DOHH2 (cell line): Measurements from ENCODE around the gene CMSS1.

Source experiments
- H3F3A ChIP-seq: fragments of 200-600 bp; sonication (generic), shearing (Covaris generic); 2 replicates; pipeline ENCODE4 v1.6.0; 2016; ENCODE audit warnings: antibody characterized with exemption, mild to moderate bottlenecking; ENCODE audit not compliant: control insufficient read depth, insufficient read depth
- H3K27ac ChIP-seq: fragments of 200-600 bp; sonication (generic); 2 replicates; pipeline ENCODE4 v1.5.1; 2014; ENCODE audit warnings: low read depth, mild to moderate bottlenecking, low read length, moderate library complexity
- H3K27me3 ChIP-seq: fragments of 200-600 bp; sonication (generic); 2 replicates; pipeline ENCODE4 v1.6.1; 2014; ENCODE audit warnings: mild to moderate bottlenecking, low read length, mixed read lengths; ENCODE audit not compliant: control insufficient read depth
- H3K36me3 ChIP-seq: fragments of 200-600 bp; sonication (generic); 2 replicates; pipeline ENCODE4 v1.6.1; 2014; ENCODE audit warnings: mild to moderate bottlenecking, low read length, moderate library complexity, mixed read lengths; ENCODE audit not compliant: control insufficient read depth
- H3K4me1 ChIP-seq: fragments of 200-600 bp; sonication (generic); 2 replicates; pipeline ENCODE4 v1.6.1; 2014; ENCODE audit warnings: mild to moderate bottlenecking, low read length, mixed read lengths; ENCODE audit not compliant: control insufficient read depth
- H3K4me2 ChIP-seq: fragments of 200-600 bp; sonication (generic); 2 replicates; pipeline ENCODE4 v1.6.0; 2014; ENCODE audit warnings: mild to moderate bottlenecking, low read length, moderate library complexity
- H3K4me3 ChIP-seq: fragments of 200-600 bp; sonication (generic); 2 replicates; pipeline ENCODE4 v1.5.1; 2014; ENCODE audit warnings: mild to moderate bottlenecking, low read length, mixed read lengths
- H3K79me2 ChIP-seq: fragments of 200-600 bp; sonication (generic); 2 replicates; pipeline ENCODE4 v1.6.1; 2014; ENCODE audit warnings: mild to moderate bottlenecking, low read length, mixed read lengths; ENCODE audit not compliant: control insufficient read depth
- H3K9me2 ChIP-seq: fragments of 200-600 bp; sonication (generic); replicated peaks from 2 replicates; pipeline ENCODE4 v1.6.1; 2014; ENCODE audit warnings: mild to moderate bottlenecking, low read length, mixed read lengths; ENCODE audit not compliant: control insufficient read depth
- H3K9me3 ChIP-seq: fragments of 200-600 bp; sonication (generic); 2 replicates; pipeline ENCODE4 v1.6.1; 2014; ENCODE audit warnings: antibody characterized with exemption, low read length, mixed read lengths; ENCODE audit not compliant: control insufficient read depth, insufficient read depth
- H4K20me1 ChIP-seq: fragments of 200-600 bp; sonication (generic); 2 replicates; pipeline ENCODE4 v1.6.0; 2014; ENCODE audit warnings: low read depth, mild to moderate bottlenecking, antibody characterized with exemption, low read length, moderate library complexity; ENCODE audit not compliant: control insufficient read depth, insufficient read depth
- CTCF ChIP-seq: fragments of 200-600 bp; sonication (generic); IDR thresholded peaks from one replicate; pipeline ENCODE4 v1.5.1; 2014; ENCODE audit warnings: antibody characterized with exemption, mild to moderate bottlenecking, low read depth, low read length; ENCODE audit not compliant: poor library complexity, severe bottlenecking
- EZH2phosphoT487 ChIP-seq: fragments of 200-600 bp; sonication (generic); IDR thresholded peaks from 2 replicates; pipeline ENCODE4 v1.6.1; 2017; ENCODE audit warnings: borderline replicate concordance, mild to moderate bottlenecking, antibody characterized with exemption, low read length, moderate library complexity, mixed read lengths

CMSS1 gene

GRCh38 chr3:99862208-99862607 is 44.5 kb downstream of the CMSS1 start:
- no peaks in the 10 kb centered on the region for H4K20me1 ChIP-seq
- no peaks in the 10 kb centered on the region for H3K27me3 ChIP-seq
- no peak overlapping the region for H3K4me3 ChIP-seq
- H3K9me2 ChIP-seq, result no peaks in the 10 kb centered on the region
- H3K27ac ChIP-seq, result no peak overlapping the region
- no peaks in the 10 kb centered on the region for H3K9me3 ChIP-seq
- no peaks in the 10 kb centered on the region for H3K36me3 ChIP-seq
- H3F3A ChIP-seq, result no peaks in the 10 kb centered on the region
- TF ChIP-seq CTCF, result no peak
- TF ChIP-seq EZH2phosphoT487, result no peak
- no peak overlapping the region for H3K4me2 ChIP-seq
- H3K79me2 ChIP-seq, result peaks cover 10% of the 10 kb centered on the region; the same call in 1 of the 2 replicates
- no peaks in the 10 kb centered on the region for H3K4me1 ChIP-seq

- no peaks in the 10 kb centered on the region for H3F3A ChIP-seq
- peaks cover 10% of the 10 kb centered on the region for H3K79me2 ChIP-seq
- TF ChIP-seq EZH2phosphoT487 (no peak), CTCF (no peak)
- H3K4me3 ChIP-seq, result no peak overlapping the region
- H4K20me1 ChIP-seq, result no peaks in the 10 kb centered on the region
- no peaks in the 10 kb centered on the region for H3K9me2 ChIP-seq
- no peaks in the 10 kb centered on the region for H3K4me1 ChIP-seq
- H3K27me3 ChIP-seq, result no peaks in the 10 kb centered on the region
- no peaks in the 10 kb centered on the region for H3K9me3 ChIP-seq
- H3K36me3 ChIP-seq, result no peaks in the 10 kb centered on the region
- H3K27ac ChIP-seq, result no peak overlapping the region
- no peak overlapping the region for H3K4me2 ChIP-seq
Observed at GRCh38 chr3:99863002-99863401, 45.3 kb downstream of the CMSS1 start.

- TF ChIP-seq CTCF (no peak), EZH2phosphoT487 (no peak)
- H3F3A ChIP-seq, result no peaks in the 10 kb centered on the region
- H3K4me3 ChIP-seq, result no peak overlapping the region
- H3K9me2 ChIP-seq, result no peaks in the 10 kb centered on the region
- H3K36me3 ChIP-seq, result no peaks in the 10 kb centered on the region
- no peaks in the 10 kb centered on the region for H3K4me1 ChIP-seq
- H3K27ac ChIP-seq, result no peak overlapping the region
- H3K4me2 ChIP-seq, result no peak overlapping the region
- H3K27me3 ChIP-seq, result no peaks in the 10 kb centered on the region
- no peaks in the 10 kb centered on the region for H4K20me1 ChIP-seq
- no peaks in the 10 kb centered on the region for H3K9me3 ChIP-seq
- peaks cover 10% of the 10 kb centered on the region for H3K79me2 ChIP-seq
Observed at GRCh38 chr3:99863588-99863987, 45.9 kb downstream of the CMSS1 start.

- Histone ChIP-seq H3K79me2 (peaks cover 10% of the 10 kb centered on the region), H3K27ac (no peak overlapping the region)
Observed at GRCh38 chr3:99864289-99864688, 46.6 kb downstream of the CMSS1 start.

More at GRCh38 chr3:99864289-99864688, 46.6 kb downstream of the CMSS1 start:
- TF ChIP-seq CTCF (no peak), EZH2phosphoT487 (no peak)
- Histone ChIP-seq H4K20me1 (no peaks in the 10 kb centered on the region), H3K4me2 (no peak overlapping the region), H3K36me3 (no peaks in the 10 kb centered on the region), H3K9me2 (no peaks in the 10 kb centered on the region), H3K27me3 (no peaks in the 10 kb centered on the region), H3K4me1 (no peaks in the 10 kb centered on the region), H3K9me3 (no peaks in the 10 kb centered on the region), H3K4me3 (no peak overlapping the region), H3F3A (no peaks in the 10 kb centered on the region)
